H1 (cell line): ENCODE data around the gene PVALB. TPM values are rescaled to one million over a fixed set of nuclear protein-coding genes. Genes with fewer than 3 reads are reported as not detected.

Experiments used
- CTCF ChIA-PET: fragments of 300-600 bp; sonication (Branson Sonifier 250); formaldehyde crosslinking; loops from one replicate; lab custom pipeline; 2021; ENCODE audit not compliant: partially characterized antibody; lab: Charles Lee
- POLR2A ChIA-PET: fragments of 300-600 bp; sonication (Branson Sonifier 250); formaldehyde crosslinking; loops from one replicate; lab custom pipeline; 2021; ENCODE audit warnings: inconsistent platforms; ENCODE audit not compliant: partially characterized antibody; lab: Charles Lee
- DNase-seq, 2 experiments: peaks; one replicate each; pipeline versions ENCODE4 v3.0.0 to v3.0.0-alpha.2; 2010 to 2022; ENCODE audit warnings: low spot score in 2 of 2, low read depth in 1 of 2, mixed read lengths in 1 of 2
- FAIRE-seq: peaks from 2 replicates; lab custom pipeline; 2011; peaks lifted over from hg19 to GRCh38; lab: Jason Lieb, UNC
- H2AFZ ChIP-seq: 2 replicates; pipeline ENCODE4 v1.8.1; 2012; ENCODE audit warnings: low read length, inconsistent platforms
- H2AK5ac ChIP-seq: 2 replicates; pipeline ENCODE4 v1.6.1; 2013; ENCODE audit warnings: low read depth, low read length
- H2BK120ac ChIP-seq: replicated peaks from 2 replicates; pipeline ENCODE3; 2013; ENCODE audit warnings: low read depth, low read length, inconsistent platforms
- H2BK12ac ChIP-seq: 2 replicates; pipeline ENCODE4 v1.6.1; 2013; ENCODE audit warnings: low read depth, low read length
- H2BK15ac ChIP-seq: 2 replicates; pipeline ENCODE4 v1.6.1; 2013; ENCODE audit warnings: low read length
- H2BK20ac ChIP-seq: 2 replicates; pipeline ENCODE4 v1.6.1; 2013; ENCODE audit warnings: low read length
- H2BK5ac ChIP-seq: 2 replicates; pipeline ENCODE4 v1.6.1; 2013; ENCODE audit warnings: low read depth, low read length
- H3K14ac ChIP-seq: 2 replicates; pipeline ENCODE4 v1.6.1; 2013; ENCODE audit warnings: inconsistent platforms; ENCODE audit not compliant: insufficient read length
- H3K18ac ChIP-seq: 2 replicates; pipeline ENCODE4 v1.6.1; 2013; ENCODE audit warnings: low read length; ENCODE audit errors: extremely low read depth
- H3K23ac ChIP-seq: 2 replicates; pipeline ENCODE4 v1.6.1; 2013; ENCODE audit warnings: inconsistent platforms; ENCODE audit not compliant: insufficient read length
- H3K23me2 ChIP-seq: 2 replicates; pipeline ENCODE4 v1.6.1; 2013; ENCODE audit warnings: low read depth, low read length
- H3K27ac ChIP-seq: 2 replicates; pipeline ENCODE4 v1.6.1; 2011; ENCODE audit warnings: low read depth, low read length, inconsistent platforms
- H3K27me3 ChIP-seq, 4 experiments: replicated peaks in 1 of 4; 1 replicate in 1 of 4; 2 replicates in 3 of 4; pipeline versions ENCODE4 v1.6.1 to v1.8.1; 2011 to 2013; ENCODE audit warnings: low read length in 3 of 4, mild to moderate bottlenecking in 3 of 4, inconsistent platforms in 2 of 4, mixed read lengths in 2 of 4, moderate library complexity in 1 of 4; ENCODE audit not compliant: control insufficient read depth in 3 of 4, insufficient read depth in 3 of 4; ENCODE audit errors: extremely low read depth in 1 of 4
- H3K36me3 ChIP-seq, 4 experiments: 2 replicates each; pipeline versions ENCODE4 v1.6.1 to v1.8.1; 2011 to 2013; ENCODE audit warnings: mild to moderate bottlenecking in 4 of 4, low read length in 3 of 4, moderate library complexity in 2 of 4, control low read depth in 1 of 4, inconsistent platforms in 1 of 4; ENCODE audit not compliant: insufficient read depth in 4 of 4, control insufficient read depth in 2 of 4
- H3K4ac ChIP-seq: replicated peaks from 2 replicates; pipeline ENCODE3; 2013; ENCODE audit warnings: low read length, low read depth, mixed read lengths, inconsistent platforms; ENCODE audit not compliant: insufficient read length
- H3K4me1 ChIP-seq, 4 experiments: replicated peaks in 1 of 4; 1 replicate in 1 of 4; 2 replicates in 3 of 4; pipeline versions ENCODE4 v1.6.1 to v1.8.1; 2011 to 2013; ENCODE audit warnings: low read length in 3 of 4, inconsistent platforms in 2 of 4, mixed read lengths in 1 of 4; ENCODE audit not compliant: insufficient read depth in 4 of 4, control insufficient read depth in 3 of 4
- H3K4me2 ChIP-seq, 2 experiments: 2 replicates each; pipeline versions ENCODE4 v1.6.1 to v1.8.1; 2011 to 2013; ENCODE audit warnings: low read depth in 2 of 2, low read length in 2 of 2, control low read depth in 1 of 2, inconsistent platforms in 1 of 2, mild to moderate bottlenecking in 1 of 2; ENCODE audit not compliant: insufficient read depth in 1 of 2
- H3K4me3 ChIP-seq, 4 experiments: fragments of 200-600, 300-600 bp in 1 of 4; sonication (generic), shearing (Covaris generic), sonication (Bioruptor Twin) in 1 of 4; 2 replicates each; pipeline versions ENCODE4 v1.5.1 to v1.8.1; 2011 to 2016; ENCODE audit warnings: low read length in 4 of 4, low read depth in 3 of 4, control low read depth in 2 of 4, inconsistent platforms in 2 of 4, mild to moderate bottlenecking in 2 of 4, mixed read lengths in 1 of 4, moderate library complexity in 1 of 4; ENCODE audit not compliant: insufficient read depth in 2 of 4; ENCODE audit errors: extremely low read depth in 1 of 4
- H3K56ac ChIP-seq: replicated peaks from 2 replicates; pipeline ENCODE3; 2013; ENCODE audit warnings: low read depth, mild to moderate bottlenecking, mixed read lengths, low read length, inconsistent platforms; ENCODE audit not compliant: insufficient read length
- H3K79me1 ChIP-seq: 2 replicates; pipeline ENCODE4 v1.6.1; 2013; ENCODE audit warnings: low read depth, low read length, control low read depth
- H3K79me2 ChIP-seq, 2 experiments: 2 replicates each; pipeline versions ENCODE4 v1.6.1 to v1.8.1; 2012 to 2013; ENCODE audit warnings: low read length in 2 of 2, mild to moderate bottlenecking in 2 of 2, inconsistent platforms in 1 of 2; ENCODE audit not compliant: insufficient read depth in 2 of 2, control insufficient read depth in 1 of 2
- H3K9ac ChIP-seq, 4 experiments: replicated peaks in 1 of 4; 1 replicate in 1 of 4; 2 replicates in 3 of 4; pipeline versions ENCODE4 v1.6.1 to v1.8.1; 2011 to 2013; ENCODE audit warnings: low read depth in 3 of 4, low read length in 3 of 4, control low read depth in 2 of 4, mild to moderate bottlenecking in 2 of 4, moderate library complexity in 2 of 4, inconsistent platforms in 1 of 4; ENCODE audit errors: extremely low read depth in 1 of 4
- H3K9me3 ChIP-seq, 2 experiments: 2 replicates each; pipeline versions ENCODE4 v1.6.1 to v1.8.1; 2012 to 2013; ENCODE audit warnings: mild to moderate bottlenecking in 2 of 2, moderate library complexity in 2 of 2, control low read depth in 1 of 2, inconsistent platforms in 1 of 2, low read depth in 1 of 2, low read length in 1 of 2, mixed read lengths in 1 of 2; ENCODE audit not compliant: insufficient read depth in 2 of 2
- H4K20me1 ChIP-seq, 2 experiments: replicated peaks in 1 of 2; 2 replicates each; pipeline versions ENCODE3 to v1.8.1; 2011 to 2013; ENCODE audit warnings: inconsistent platforms in 2 of 2, low read length in 2 of 2, mild to moderate bottlenecking in 1 of 2; ENCODE audit not compliant: insufficient read depth in 2 of 2, control insufficient read depth in 1 of 2
- H4K5ac ChIP-seq: 2 replicates; pipeline ENCODE4 v1.6.1; 2013; ENCODE audit warnings: low read length, low read depth, mixed read lengths, inconsistent platforms; ENCODE audit not compliant: insufficient read length
- H4K8ac ChIP-seq: 2 replicates; pipeline ENCODE4 v1.8.0; 2013; ENCODE audit warnings: mild to moderate bottlenecking, moderate library complexity, low read length, inconsistent platforms; ENCODE audit not compliant: insufficient read depth; ENCODE audit errors: extremely low read depth
- H4K91ac ChIP-seq: replicated peaks from 2 replicates; pipeline ENCODE3; 2013; ENCODE audit warnings: low read length, mixed read lengths, inconsistent platforms; ENCODE audit not compliant: insufficient read length
- BCL11A ChIP-seq, 2 experiments: IDR thresholded peaks; one replicate each; pipeline ENCODE4 v1.6.1; 2011; ENCODE audit warnings: low read depth in 2 of 2, low read length in 2 of 2, mild to moderate bottlenecking in 2 of 2
- CBX5 ChIP-seq: fragments of 300-800, 300-1000 bp; sonication (generic); IDR thresholded peaks from 2 replicates; pipeline ENCODE4 v1.7.1; 2016; ENCODE audit warnings: antibody characterized with exemption, low read length, low read depth
- E2F6 ChIP-seq: IDR thresholded peaks from 2 replicates; pipeline ENCODE4 v1.6.1; 2012; ENCODE audit warnings: inconsistent platforms
- GTF2F1 ChIP-seq: IDR thresholded peaks from 2 replicates; pipeline ENCODE4 v1.6.1; 2012; ENCODE audit warnings: low read depth, low read length, improper control_type of control experiment, borderline replicate concordance
- JUN ChIP-seq: IDR thresholded peaks from 2 replicates; pipeline ENCODE4 v1.6.1; 2011; ENCODE audit warnings: low read depth, mild to moderate bottlenecking, improper control_type of control experiment, low read length
- KDM5A ChIP-seq: fragments of 200-600 bp; IDR thresholded peaks from 2 replicates; pipeline ENCODE4 v1.7.1; 2012; ENCODE audit warnings: mild to moderate bottlenecking, low read length, inconsistent platforms, mixed read lengths
- POLR2AphosphoS5 ChIP-seq: IDR thresholded peaks from 2 replicates; pipeline ENCODE4 v1.6.1; 2011; ENCODE audit warnings: low read depth, low read length
- POU5F1 ChIP-seq: IDR thresholded peaks from 2 replicates; pipeline ENCODE4 v1.6.1; 2011; ENCODE audit warnings: low read depth, mild to moderate bottlenecking, low read length, moderate library complexity
- RNF2 ChIP-seq: fragments of 200-900, 300-1000 bp; sonication (generic); IDR thresholded peaks from 2 replicates; pipeline ENCODE4 v1.7.1; 2016; ENCODE audit warnings: borderline replicate concordance, low read depth, mild to moderate bottlenecking, antibody characterized with exemption, low read length; ENCODE audit not compliant: poor library complexity, severe bottlenecking; ENCODE audit errors: missing control alignments
- SAP30 ChIP-seq: fragments of 300-600 bp; sonication (generic); IDR thresholded peaks from 2 replicates; pipeline ENCODE4 v1.7.1; 2012; ENCODE audit warnings: low read length, moderate library complexity, mild to moderate bottlenecking, inconsistent platforms; ENCODE audit not compliant: insufficient read depth, insufficient replicate concordance
- SRF ChIP-seq: IDR thresholded peaks from 2 replicates; pipeline ENCODE4 v1.6.1; 2011; ENCODE audit warnings: mild to moderate bottlenecking, low read depth, low read length, moderate library complexity
- TAF1 ChIP-seq: IDR thresholded peaks from 2 replicates; pipeline ENCODE4 v1.6.1; 2011; ENCODE audit warnings: mild to moderate bottlenecking, low read depth, low read length
- YY1 ChIP-seq: IDR thresholded peaks from 2 replicates; pipeline ENCODE4 v1.6.1; 2011; ENCODE audit warnings: low read depth, mild to moderate bottlenecking, low read length
- WGBS, 2 experiments: shearing (Covaris generic) in 1 of 2; methylation state at CpG; one replicate each; pipeline versions ENCODE4 v1.1.6 to v1.1.7; 2013 to 2015; ENCODE audit warnings: low lambda C conversion rate in 2 of 2, mixed read lengths in 2 of 2, inconsistent platforms in 1 of 2, low coverage in 1 of 2, missing lambda C conversion rate in 1 of 2; ENCODE audit not compliant: insufficient replicate concordance in 2 of 2, insufficient coverage in 1 of 2, insufficient read length in 1 of 2; ENCODE audit errors: extremely low coverage in 1 of 2, missing lambda C conversion rate in 1 of 2; 5-methylcytosine and 5-hydroxymethylcytosine counted together
- polyA plus RNA-seq, 7 experiments: library from polyadenylated mRNA; depleted of rRNA in 3 of 7; stranded (reverse) in 5 of 7; unstranded in 2 of 7; fragments of >200 nt in 5 of 7; fragments of 200-250 nt in 2 of 7; gene quantifications; 1 replicate in 5 of 7; 2 replicates in 1 of 7; 4 replicates in 1 of 7; pipeline versions ENCODE4 v1.2.1 to v1.2.3, GENCODE V29; 2011 to 2013; ENCODE audit warnings: missing spikeins in 2 of 7, mixed read lengths in 2 of 7
- total RNA-seq: library from RNA; stranded (reverse); fragmentation: NEBNext Ultra II Directional; extraction: Animal tissue kit (Norgen Biotek cat#: 25700); gene quantifications from 2 replicates; pipeline ENCODE4 v1.2.1, GENCODE V29; 2021

The PVALB gene
- total and polyA plus RNA-seq, 2 of the 8 experiments (the other 6 are each of a cell fraction or from before 2014, with no cell fraction given), result 1.7 to 5.4 TPM

DNA sequence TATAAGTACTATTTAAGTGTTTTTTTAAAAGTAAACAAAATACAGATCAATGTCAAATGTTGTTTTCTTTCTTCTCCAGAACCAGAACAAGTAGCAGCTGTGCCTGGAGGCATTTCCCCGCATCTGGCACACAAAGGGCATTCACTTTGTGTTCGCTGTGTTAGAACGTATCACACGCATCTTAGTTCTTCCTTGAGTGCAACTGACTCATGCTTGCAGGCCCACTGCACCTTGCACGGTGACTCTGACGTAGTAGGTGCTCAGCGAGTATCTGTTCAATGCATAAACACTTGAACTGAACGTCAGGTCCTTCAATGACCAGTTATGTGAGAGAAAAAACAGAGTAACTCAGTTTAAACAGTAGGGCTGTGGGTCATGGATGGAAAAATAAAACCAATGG lies 44.4 kb downstream of the PVALB start:
- H3K4me3 ChIP-seq, result no peak overlapping the region
- H3K4ac ChIP-seq, result no peak overlapping the region
- H2BK20ac ChIP-seq, result no peak overlapping the region
- H3K79me1 ChIP-seq, result no peaks in the 10 kb centered on the region; the same call in 1 of the 2 replicates
- WGBS, 2 experiments, result 90% methylated on average over 8 of the region's 8 CpGs; no CpG with 5 or more reads in 1 of the 2 experiments
- POLR2A ChIA-PET, result no interaction called here
- H4K20me1 ChIP-seq, result peaks cover 4 to 5% of the 10 kb centered on the region in 2 experiments
- H4K91ac ChIP-seq, result no peak overlapping the region
- peaks cover 0 to 4% (median 4%) of the 10 kb centered on the region in 4 experiments; a peak in 6 of 7 replicates for H3K4me1 ChIP-seq
- H3K4me2 ChIP-seq, result no peak overlapping the region
- H3K56ac ChIP-seq, result no peak overlapping the region
- H2BK12ac ChIP-seq, result no peak overlapping the region
- CTCF ChIA-PET, result interaction anchor here (0.9 kb wide), 1 partner anchor 225 kb away, joined by 3 read pairs; no protein-coding TSS in a partner anchor
- H2AK5ac ChIP-seq, result no peak overlapping the region
- no peak overlapping the region for H3K27ac ChIP-seq
- H3K18ac ChIP-seq, result no peak overlapping the region
- H2BK5ac ChIP-seq, result no peak overlapping the region
- DNase-seq (no peak), FAIRE-seq (no peak)
- H3K23ac ChIP-seq, result no peak overlapping the region
- H2AFZ ChIP-seq, result no peak overlapping the region
- H2BK120ac ChIP-seq, result no peak overlapping the region
- no peak overlapping the region for H4K5ac ChIP-seq
- peaks cover 0 to 6% of the 10 kb centered on the region in 2 experiments; a peak in 2 of 4 replicates for H3K79me2 ChIP-seq
- no peak overlapping the region for H2BK15ac ChIP-seq
- no peak overlapping the region; a peak in 1 of 7 replicates for H3K9ac ChIP-seq
- peaks cover 0 to 3% of the 10 kb centered on the region in 2 experiments; a peak in 2 of 4 replicates for H3K9me3 ChIP-seq
- H3K27me3 ChIP-seq, result peaks cover 0 to 8% (median 6%) of the 10 kb centered on the region in 4 experiments; a peak in 4 of 7 replicates
- 0 out of 8 replicates have a peak, but pooled peaks cover 0 to 4% (median 0%) of the 10 kb centered on the region in 4 experiments for H3K36me3 ChIP-seq
- H3K23me2 ChIP-seq, result peaks cover 6% of the 10 kb centered on the region; the same call in 1 of the 2 replicates
- H3K14ac ChIP-seq, result no peak overlapping the region
- no peak overlapping the region for H4K8ac ChIP-seq
- TF ChIP-seq KDM5A (no peak), POU5F1 (no peak), RNF2 (no peak), SRF (no peak), JUN (no peak), POLR2AphosphoS5 (no peak), SAP30 (no peak), YY1 (no peak), CBX5 (no peak), GTF2F1 (no peak), E2F6 (no peak), BCL11A (IDR thresholded peaks at IDR 0.05; ENCODE audit: low read depth in 2 of 2, low read length in 2 of 2) (no peak), TAF1 (no peak)
